K562 (cell line): ENCODE measurements around the gene SRSF11. TPM values are rescaled to one million over a fixed set of nuclear protein-coding genes. Genes with fewer than 3 reads are reported as not detected.

ENCODE experiments used
- ATAC-seq: fragments of 200-7000 bp; cut with Tn5 transposase; 3 replicates; pipeline ENCODE4 v1.9.1; 2020; ENCODE audit warnings: moderate library complexity
- BruUV-seq: library from RNA; stranded (reverse); fragments of 400-500 nt; replicated peaks from 2 replicates; lab custom pipeline; 2021; lab: Mats Ljungman, UMichigan
- CTCF ChIA-PET: fragments of 300-600 bp; formaldehyde crosslinking; extraction: SDS; loops from one replicate; lab custom pipeline; 2021; ENCODE audit warnings: low intra/inter-chr PET ratio; lab: Yijun Ruan, JAX
- POLR2A ChIA-PET: fragments of 300-600, 350-650 bp; sonication (Branson Sonifier 250); formaldehyde crosslinking; extraction: SDS; loops from one replicate; lab custom pipeline; 2021; ENCODE audit warnings: antibody characterized with exemption, inconsistent platforms; lab: Yijun Ruan, JAX
- DNase-seq, 4 experiments: peaks; one replicate each; pipeline versions ENCODE4 v3.0.0 to v3.0.0-alpha.2; 2011 to 2018; ENCODE audit warnings: low spot score in 3 of 4, mixed read lengths in 3 of 4; ENCODE audit errors: extremely low read depth in 1 of 4
- FAIRE-seq: peaks from 2 replicates; lab custom pipeline; 2011; peaks lifted over from hg19 to GRCh38; lab: Jason Lieb, UNC
- H2AFZ ChIP-seq: 2 replicates; pipeline ENCODE4 v1.6.0; 2011; ENCODE audit warnings: low read depth, low read length, control low read depth, inconsistent platforms
- H3K27ac ChIP-seq: fragments of 200-600 bp; 3 replicates; pipeline ENCODE4 v1.8.0; 2011; ENCODE audit warnings: low read depth, mild to moderate bottlenecking, control low read depth, inconsistent platforms, low read length, moderate library complexity, mixed read lengths; ENCODE audit errors: extremely low read depth
- H3K27me3 ChIP-seq, 2 experiments: fragments of 300-600 bp in 1 of 2; 2 replicates in 1 of 2; 3 replicates in 1 of 2; pipeline versions ENCODE4 v1.6.0 to v1.8.0; 2011; ENCODE audit warnings: inconsistent platforms in 2 of 2, low read length in 2 of 2, mild to moderate bottlenecking in 1 of 2, mixed read lengths in 1 of 2, moderate library complexity in 1 of 2; ENCODE audit not compliant: control insufficient read depth in 2 of 2, insufficient read depth in 2 of 2
- H3K36me3 ChIP-seq: fragments of 300-600 bp; 3 replicates; pipeline ENCODE4 v1.8.0; 2011; ENCODE audit warnings: mild to moderate bottlenecking, low read length, inconsistent platforms; ENCODE audit not compliant: control insufficient read depth, insufficient read depth
- H3K4me1 ChIP-seq, 2 experiments: fragments of 200-600 bp in 1 of 2; replicated peaks in 1 of 2; 2 replicates in 1 of 2; 3 replicates in 1 of 2; pipeline versions ENCODE4 v1.5.1 to v1.8.0; 2011; ENCODE audit warnings: inconsistent platforms in 2 of 2, low read length in 2 of 2, mild to moderate bottlenecking in 1 of 2, mixed read lengths in 1 of 2, moderate library complexity in 1 of 2; ENCODE audit not compliant: control insufficient read depth in 2 of 2, insufficient read depth in 2 of 2
- H3K4me2 ChIP-seq: 2 replicates; pipeline ENCODE4 v1.6.1; 2011; ENCODE audit warnings: low read length, control low read depth, inconsistent platforms, mixed read lengths; ENCODE audit not compliant: insufficient read depth
- H3K4me3 ChIP-seq: fragments of 200-600 bp; sonication (generic), shearing (Covaris generic); 2 replicates; pipeline ENCODE4 v1.5.1; 2016; ENCODE audit warnings: control low read depth, inconsistent platforms
- H3K79me2 ChIP-seq: fragments of 200-600 bp; 3 replicates; pipeline ENCODE4 v1.8.0; 2011; ENCODE audit warnings: low read length, inconsistent platforms; ENCODE audit not compliant: control insufficient read depth, insufficient read depth
- H3K9ac ChIP-seq, 2 experiments: 2 replicates each; pipeline versions ENCODE4 v1.6.0 to v1.6.1; 2011; ENCODE audit warnings: low read depth in 2 of 2, low read length in 2 of 2, control low read depth in 1 of 2, inconsistent platforms in 1 of 2, mild to moderate bottlenecking in 1 of 2, mixed read lengths in 1 of 2; ENCODE audit not compliant: insufficient read depth in 1 of 2
- H3K9me1 ChIP-seq: one replicate; pipeline ENCODE4 v1.6.0; 2011; ENCODE audit warnings: inconsistent platforms, mild to moderate bottlenecking, low read length, moderate library complexity; ENCODE audit not compliant: control insufficient read depth, insufficient read depth
- H3K9me3 ChIP-seq: replicated peaks from 2 replicates; pipeline ENCODE4 v1.5.1; 2011; ENCODE audit warnings: low read depth, low read length, inconsistent platforms; ENCODE audit not compliant: control insufficient read depth, insufficient read depth
- H4K20me1 ChIP-seq: replicated peaks from 2 replicates; pipeline ENCODE4 v1.6.1; 2011; ENCODE audit warnings: low read length, inconsistent platforms, mixed read lengths; ENCODE audit not compliant: control insufficient read depth, insufficient read depth
- ATF7 ChIP-seq: fragments of 450-650 bp; IDR thresholded peaks from 2 replicates; pipeline ENCODE4 v1.7.1; 2014; ENCODE audit warnings: mild to moderate bottlenecking, moderate library complexity
- EHMT2 ChIP-seq: fragments of 450-650 bp; IDR thresholded peaks from 2 replicates; pipeline ENCODE4 v1.6.1; 2018; ENCODE audit warnings: antibody characterized with exemption
- KLF10 ChIP-seq: fragments of 250-450 bp; sonication (Bioruptor Pico); IDR thresholded peaks from 2 replicates; pipeline ENCODE4 v1.6.1; 2021; ENCODE audit warnings: matching md5 sums
- NCOA1 ChIP-seq: fragments of 450-650 bp; IDR thresholded peaks from 2 replicates; pipeline ENCODE4 v1.6.1; 2016; ENCODE audit warnings: low read depth
- NFE2L1 ChIP-seq: fragments of 450-650 bp; IDR thresholded peaks from 2 replicates; pipeline ENCODE4 v1.6.1; 2016; ENCODE audit warnings: missing genetic modification characterization, low read depth, mild to moderate bottlenecking, missing compliant biosample characterization, moderate library complexity, borderline replicate concordance
- RFX5 ChIP-seq: IDR thresholded peaks from 2 replicates; pipeline ENCODE4 v1.6.1; 2011; ENCODE audit warnings: low read depth, mild to moderate bottlenecking, improper control_type of control experiment, low read length
- SRSF1 ChIP-seq: fragments of 200-400 bp; formaldehyde crosslinking; IDR thresholded peaks from 2 replicates; pipeline ENCODE4 v1.6.1; 2017; ENCODE audit warnings: mild to moderate bottlenecking, low read depth, low read length, moderate library complexity
- TBL1XR1 ChIP-seq, 2 experiments: IDR thresholded peaks; 2 replicates each; pipeline ENCODE4 v1.6.1; 2012; ENCODE audit warnings: improper control_type of control experiment in 2 of 2, low read length in 2 of 2, mild to moderate bottlenecking in 1 of 2
- TFAM ChIP-seq: fragments of 250-450 bp; sonication (Bioruptor Pico); conservative IDR thresholded peaks from 2 replicates; pipeline ENCODE4 v1.5.0; 2021; ENCODE audit warnings: mild to moderate bottlenecking, moderate library complexity
- WGBS: fragments of 100-300 bp; shearing (Covaris generic); methylation state at CpG from one replicate; pipeline ENCODE4 v1.1.6; 2016; ENCODE audit warnings: low coverage, mixed read lengths; ENCODE audit not compliant: insufficient coverage; ENCODE audit errors: missing lambda C conversion rate; 5-methylcytosine and 5-hydroxymethylcytosine counted together
- in situ Hi-C: fragments of 300-500 bp; cut with MboI; formaldehyde crosslinking; loops from 4 replicates; pipeline ENCODE4 v1.15.0; 2018; ENCODE audit warnings: inconsistent platforms, mixed read lengths
- intact Hi-C: fragments of 100-400 bp; cut with micrococcal nuclease; formaldehyde crosslinking; loops from 2 replicates; pipeline ENCODE4 v1.14.2; 2022
- polyA plus RNA-seq, 8 experiments: library from polyadenylated mRNA; depleted of rRNA in 4 of 8; stranded (reverse) in 5 of 8; unstranded in 3 of 8; fragments of >200 nt; fragmentation: Nextera tagmentation in 2 of 8; fragmentation: Illumina TruSeq in 1 of 8; extraction: Ambion mirVana in 2 of 8; extraction: Trizol in 1 of 8; gene quantifications; 2 replicates each; pipeline versions ENCODE4 v1.2.1 to v1.2.3, GENCODE V29; 2011 to 2014; ENCODE audit warnings: inconsistent platforms in 1 of 8, missing spikeins in 1 of 8
- total RNA-seq, 7 experiments: library from RNA; depleted of rRNA in 6 of 7; stranded (reverse); fragments of >200 nt in 6 of 7; fragmentation: Illumina TruSeq in 2 of 7; extraction: Trizol in 2 of 7; gene quantifications; 2 replicates each; pipeline versions ENCODE4 v1.2.1 to v1.2.3, GENCODE V29; 2011 to 2021; ENCODE audit warnings: low replicate concordance in 1 of 7
- TF ChIP-seq, protein P1 (sequence below), 3 experiments: fragments of 200-800 bp in 1 of 3; sonication (Bioruptor generic) in 1 of 3; sonication (generic) in 1 of 3; formaldehyde crosslinking in 1 of 3; IDR thresholded peaks; 2 replicates each; pipeline versions ENCODE4 v1.6.1 to v1.8.0; 2016 to 2022; ENCODE audit warnings: mild to moderate bottlenecking in 2 of 3, missing compliant biosample characterization in 2 of 3, missing genetic modification characterization in 2 of 3, missing genetic modification reagents in 1 of 3
- TF ChIP-seq, protein P2 (sequence below): fragments of 250-450 bp; sonication (Bioruptor Pico); IDR thresholded peaks from 2 replicates; pipeline ENCODE4 v1.4.0; 2020; ENCODE audit warnings: borderline replicate concordance
- TF ChIP-seq, protein P3 (sequence below), 3 experiments: IDR thresholded peaks in 2 of 3; conservative IDR thresholded peaks in 1 of 3; 2 replicates each; pipeline ENCODE4 v1.5.1; 2011 to 2012; ENCODE audit warnings: low read length in 3 of 3, mild to moderate bottlenecking in 3 of 3, control low read depth in 2 of 3, improper control_type of control experiment in 1 of 3, inconsistent platforms in 1 of 3, low read depth in 1 of 3, mixed read lengths in 1 of 3, moderate library complexity in 1 of 3; ENCODE audit not compliant: insufficient read depth in 2 of 3
- TF ChIP-seq, protein P4 (sequence below): sonication (generic); formaldehyde crosslinking; IDR thresholded peaks from 2 replicates; pipeline ENCODE4 v1.9.0; 2022; ENCODE audit warnings: mild to moderate bottlenecking, missing genetic modification reagents
- TF ChIP-seq, protein P5 (sequence below): fragments of 450-650 bp; IDR thresholded peaks from one replicate; pipeline ENCODE4 v1.6.1; 2018; ENCODE audit warnings: mild to moderate bottlenecking, moderate library complexity; ENCODE audit not compliant: partially characterized antibody

Gene SRSF11
- total and polyA plus RNA-seq, 9 of the 15 experiments (the other 6 are each of a cell fraction or from before 2014, with no cell fraction given): 76.9 to 418 (median 190) TPM

DNA sequence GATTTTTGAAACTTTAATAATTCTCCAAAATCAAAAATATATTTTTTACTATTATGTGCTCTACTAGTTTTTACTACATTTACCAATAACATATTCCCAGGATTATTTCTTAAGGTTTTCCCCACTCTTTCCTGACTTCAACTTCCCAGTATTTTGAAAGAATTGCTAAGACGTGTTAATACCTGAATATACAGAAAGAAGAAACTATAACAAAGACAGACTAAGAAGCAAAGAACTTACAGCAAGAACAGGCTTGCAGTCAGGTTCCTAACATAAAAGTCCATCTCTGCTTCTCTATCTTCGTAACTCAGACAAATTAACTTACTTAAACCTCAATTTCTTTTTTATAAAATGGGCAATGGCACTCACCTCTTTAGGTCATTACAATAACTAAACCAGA lies 63.2 kb downstream of the SRSF11 start:
- in situ Hi-C loops (no loop called here), intact Hi-C loops (no loop called here)
- WGBS: 90% methylated on average over 2 of the region's 2 CpGs
- Histone ChIP-seq H3K27me3 (no peaks in the 10 kb centered on the region), H3K79me2 (no peaks in the 10 kb centered on the region), H3K9ac (no peak overlapping the region), H3K36me3 (peaks cover 15% of the 10 kb centered on the region; the same call in 2 of the 3 replicates), H3K9me3 (no peaks in the 10 kb centered on the region), H2AFZ (no peak overlapping the region), H3K9me1 (no peaks in the 10 kb centered on the region), H4K20me1 (no peaks in the 10 kb centered on the region), H3K4me3 (no peak overlapping the region), H3K27ac (no peak overlapping the region), H3K4me2 (no peak overlapping the region), H3K4me1 (no peaks in the 10 kb centered on the region)
- FAIRE-seq (no peak), DNase-seq (no peak), ATAC-seq (no peak)
- ChIA-PET POLR2A (no interaction called here), CTCF (no interaction called here)
- no TSS peak for BruUV-seq
- TF ChIP-seq ATF7 (no peak), EHMT2 (no peak), RFX5 (no peak), TBL1XR1 (IDR thresholded peaks at IDR 0.05; ENCODE audit: low read length in 2 of 2) (no peak), SRSF1 (no peak), NFE2L1 (tag) (no peak), NCOA1 (no peak), KLF10 (CRISPR knock-in tag) (no peak), TFAM (CRISPR knock-in tag) (no peak)
- TF ChIP-seq, protein P1, sequence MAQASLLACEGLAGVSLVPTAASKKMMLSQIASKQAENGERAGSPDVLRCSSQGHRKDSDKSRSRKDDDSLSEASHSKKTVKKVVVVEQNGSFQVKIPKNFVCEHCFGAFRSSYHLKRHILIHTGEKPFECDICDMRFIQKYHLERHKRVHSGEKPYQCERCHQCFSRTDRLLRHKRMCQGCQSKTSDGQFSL (CRISPR knock-in tag; IDR thresholded peaks at IDR 0.05): no peak
- TF ChIP-seq, protein P1 (tag; IDR thresholded peaks at IDR 0.05): no peak
- TF ChIP-seq, protein P2, sequence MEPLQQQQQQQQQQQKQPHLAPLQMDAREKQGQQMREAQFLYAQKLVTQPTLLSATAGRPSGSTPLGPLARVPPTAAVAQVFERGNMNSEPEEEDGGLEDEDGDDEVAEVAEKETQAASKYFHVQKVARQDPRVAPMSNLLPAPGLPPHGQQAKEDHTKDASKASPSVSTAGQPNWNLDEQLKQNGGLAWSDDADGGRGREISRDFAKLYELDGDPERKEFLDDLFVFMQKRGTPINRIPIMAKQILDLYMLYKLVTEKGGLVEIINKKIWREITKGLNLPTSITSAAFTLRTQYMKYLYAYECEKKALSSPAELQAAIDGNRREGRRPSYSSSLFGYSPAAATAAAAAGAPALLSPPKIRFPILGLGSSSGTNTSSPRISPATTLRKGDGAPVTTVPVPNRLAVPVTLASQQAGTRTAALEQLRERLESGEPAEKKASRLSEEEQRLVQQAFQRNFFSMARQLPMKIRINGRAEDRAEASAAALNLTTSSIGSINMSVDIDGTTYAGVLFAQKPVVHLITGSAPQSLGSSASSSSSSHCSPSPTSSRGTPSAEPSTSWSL: no peak
- TF ChIP-seq, protein P3, sequence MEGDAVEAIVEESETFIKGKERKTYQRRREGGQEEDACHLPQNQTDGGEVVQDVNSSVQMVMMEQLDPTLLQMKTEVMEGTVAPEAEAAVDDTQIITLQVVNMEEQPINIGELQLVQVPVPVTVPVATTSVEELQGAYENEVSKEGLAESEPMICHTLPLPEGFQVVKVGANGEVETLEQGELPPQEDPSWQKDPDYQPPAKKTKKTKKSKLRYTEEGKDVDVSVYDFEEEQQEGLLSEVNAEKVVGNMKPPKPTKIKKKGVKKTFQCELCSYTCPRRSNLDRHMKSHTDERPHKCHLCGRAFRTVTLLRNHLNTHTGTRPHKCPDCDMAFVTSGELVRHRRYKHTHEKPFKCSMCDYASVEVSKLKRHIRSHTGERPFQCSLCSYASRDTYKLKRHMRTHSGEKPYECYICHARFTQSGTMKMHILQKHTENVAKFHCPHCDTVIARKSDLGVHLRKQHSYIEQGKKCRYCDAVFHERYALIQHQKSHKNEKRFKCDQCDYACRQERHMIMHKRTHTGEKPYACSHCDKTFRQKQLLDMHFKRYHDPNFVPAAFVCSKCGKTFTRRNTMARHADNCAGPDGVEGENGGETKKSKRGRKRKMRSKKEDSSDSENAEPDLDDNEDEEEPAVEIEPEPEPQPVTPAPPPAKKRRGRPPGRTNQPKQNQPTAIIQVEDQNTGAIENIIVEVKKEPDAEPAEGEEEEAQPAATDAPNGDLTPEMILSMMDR (IDR thresholded peaks at IDR 0.05 in 2 of 3, conservative IDR thresholded peaks at IDR 0.05 in 1 of 3; ENCODE audit: insufficient read depth in 2 of 3, low read depth in 1 of 3, low read length in 3 of 3): no peak
- TF ChIP-seq, protein P4, sequence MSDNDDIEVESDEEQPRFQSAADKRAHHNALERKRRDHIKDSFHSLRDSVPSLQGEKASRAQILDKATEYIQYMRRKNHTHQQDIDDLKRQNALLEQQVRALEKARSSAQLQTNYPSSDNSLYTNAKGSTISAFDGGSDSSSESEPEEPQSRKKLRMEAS (CRISPR knock-in tag): no peak
- TF ChIP-seq, protein P5, sequence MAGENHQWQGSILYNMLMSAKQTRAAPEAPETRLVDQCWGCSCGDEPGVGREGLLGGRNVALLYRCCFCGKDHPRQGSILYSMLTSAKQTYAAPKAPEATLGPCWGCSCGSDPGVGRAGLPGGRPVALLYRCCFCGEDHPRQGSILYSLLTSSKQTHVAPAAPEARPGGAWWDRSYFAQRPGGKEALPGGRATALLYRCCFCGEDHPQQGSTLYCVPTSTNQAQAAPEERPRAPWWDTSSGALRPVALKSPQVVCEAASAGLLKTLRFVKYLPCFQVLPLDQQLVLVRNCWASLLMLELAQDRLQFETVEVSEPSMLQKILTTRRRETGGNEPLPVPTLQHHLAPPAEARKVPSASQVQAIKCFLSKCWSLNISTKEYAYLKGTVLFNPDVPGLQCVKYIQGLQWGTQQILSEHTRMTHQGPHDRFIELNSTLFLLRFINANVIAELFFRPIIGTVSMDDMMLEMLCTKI: no peak
